Hematopoietic multipotent progenitor cell treated with erythropoietin and hydrocortisone succinate and interleukin-3 and kit ligand, for 17 days (in vitro differentiated cells): ENCODE results near the gene CFAP74.

ENCODE experiments used
- DNase-seq: peaks from one replicate; pipeline ENCODE4 v3.0.0-alpha.2; 2015; ENCODE audit warnings: low spot score

Gene CFAP74

GRCh38 chr1:2042830-2043773 lies 39.5 kb upstream of the CFAP74 start:
- no peak for DNase-seq

GRCh38 chr1:2041887-2042286 lies 38.3 kb upstream of the CFAP74 start:
- DNase-seq, result no peak

GRCh38 chr1:2041305-2041704 lies 37.7 kb upstream of the CFAP74 start:
- no peak for DNase-seq

- no peak for DNase-seq
Observed at GRCh38 chr1:2039251-2039650, 35.7 kb upstream of the CFAP74 start.

- no peak for DNase-seq
Observed at GRCh38 chr1:2038229-2038628, 34.6 kb upstream of the CFAP74 start.

- no peak for DNase-seq
Observed at GRCh38 chr1:2037314-2037979, 33.9 kb upstream of the CFAP74 start.

- no peak for DNase-seq
Observed at GRCh38 chr1:2036287-2036686, 32.7 kb upstream of the CFAP74 start.

- no peak for DNase-seq
Observed at GRCh38 chr1:2033165-2033564, 29.6 kb upstream of the CFAP74 start.

- DNase-seq, result no peak
Observed at GRCh38 chr1:2032737-2033136, 29.2 kb upstream of the CFAP74 start.

- DNase-seq, result no peak
Observed at GRCh38 chr1:2031546-2032540, 28.3 kb upstream of the CFAP74 start.

GRCh38 chr1:2030076-2030871 lies 26.7 kb upstream of the CFAP74 start:
- no peak for DNase-seq

GRCh38 chr1:2029561-2029960 lies 26.0 kb upstream of the CFAP74 start:
- no peak for DNase-seq

- no peak for DNase-seq
Observed at GRCh38 chr1:2028870-2029560, 25.4 kb upstream of the CFAP74 start.

- no peak for DNase-seq
Observed at GRCh38 chr1:2027961-2028583, 24.5 kb upstream of the CFAP74 start.

GRCh38 chr1:2025491-2025981 lies 21.9 kb upstream of the CFAP74 start:
- no peak for DNase-seq

GRCh38 chr1:2024887-2025286 lies 21.3 kb upstream of the CFAP74 start:
- DNase-seq, result no peak

- no peak for DNase-seq
Observed at GRCh38 chr1:2024451-2024850, 20.9 kb upstream of the CFAP74 start.

- DNase-seq, result no peak
Observed at GRCh38 chr1:2023187-2023586, 19.6 kb upstream of the CFAP74 start.

GRCh38 chr1:2022063-2022770 lies 18.6 kb upstream of the CFAP74 start:
- DNase-seq, result no peak
